ENCODE measurements around the gene GRM3.

DNA sequence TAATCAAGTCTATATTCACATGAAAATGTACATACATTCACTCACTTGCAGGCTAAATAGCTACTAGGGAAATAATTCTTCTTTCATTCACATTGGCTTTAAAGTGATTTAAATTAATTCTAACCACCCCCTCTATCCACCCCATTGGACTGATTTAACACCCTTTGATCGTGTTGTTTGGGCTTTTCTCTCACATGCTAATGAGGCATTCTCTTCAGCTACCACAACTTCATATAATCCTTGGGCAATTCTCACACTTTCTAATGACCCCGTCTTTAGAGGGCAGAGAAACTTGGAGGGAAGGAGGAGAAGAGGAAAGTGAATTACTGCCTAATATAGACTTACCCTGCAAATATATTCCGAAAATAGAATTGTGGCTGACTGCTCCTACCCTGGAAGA, 24.6 kb downstream of the GRM3 start:
- no peak for TF ChIP-seq ZNF883 (CRISPR knock-in tag; IDR thresholded peaks at IDR 0.05; ENCODE audit: not compliant biosample characterization)
- no peak for TF ChIP-seq HNRNPUL1 (IDR thresholded peaks at IDR 0.05; ENCODE audit: low read depth, low read length)
- TF ChIP-seq, protein P1, sequence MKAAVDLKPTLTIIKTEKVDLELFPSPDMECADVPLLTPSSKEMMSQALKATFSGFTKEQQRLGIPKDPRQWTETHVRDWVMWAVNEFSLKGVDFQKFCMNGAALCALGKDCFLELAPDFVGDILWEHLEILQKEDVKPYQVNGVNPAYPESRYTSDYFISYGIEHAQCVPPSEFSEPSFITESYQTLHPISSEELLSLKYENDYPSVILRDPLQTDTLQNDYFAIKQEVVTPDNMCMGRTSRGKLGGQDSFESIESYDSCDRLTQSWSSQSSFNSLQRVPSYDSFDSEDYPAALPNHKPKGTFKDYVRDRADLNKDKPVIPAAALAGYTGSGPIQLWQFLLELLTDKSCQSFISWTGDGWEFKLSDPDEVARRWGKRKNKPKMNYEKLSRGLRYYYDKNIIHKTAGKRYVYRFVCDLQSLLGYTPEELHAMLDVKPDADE (CRISPR knock-in tag; IDR thresholded peaks at IDR 0.05), result no peak
- TF ChIP-seq MZF1 (CRISPR knock-in tag; IDR thresholded peaks at IDR 0.05; ENCODE audit: borderline replicate concordance), result no peak
- no peak for TF ChIP-seq MLLT10 (CRISPR knock-in tag; IDR thresholded peaks at IDR 0.05)
- TF ChIP-seq ZSCAN31 (CRISPR knock-in tag; IDR thresholded peaks at IDR 0.05; ENCODE audit: low read depth), result no peak
- TF ChIP-seq MATR3 (CRISPR knock-in tag; IDR thresholded peaks at IDR 0.05), result no peak

All from HepG2 (cell line).